ENCODE results near the gene CEP131. TPM values are rescaled to one million over a fixed set of nuclear protein-coding genes. Genes with fewer than 3 reads are reported as not detected.

CEP131 gene
- total and polyA plus RNA-seq, 7 donors: 1.8 to 11.6 (median 5.0) TPM

DNA sequence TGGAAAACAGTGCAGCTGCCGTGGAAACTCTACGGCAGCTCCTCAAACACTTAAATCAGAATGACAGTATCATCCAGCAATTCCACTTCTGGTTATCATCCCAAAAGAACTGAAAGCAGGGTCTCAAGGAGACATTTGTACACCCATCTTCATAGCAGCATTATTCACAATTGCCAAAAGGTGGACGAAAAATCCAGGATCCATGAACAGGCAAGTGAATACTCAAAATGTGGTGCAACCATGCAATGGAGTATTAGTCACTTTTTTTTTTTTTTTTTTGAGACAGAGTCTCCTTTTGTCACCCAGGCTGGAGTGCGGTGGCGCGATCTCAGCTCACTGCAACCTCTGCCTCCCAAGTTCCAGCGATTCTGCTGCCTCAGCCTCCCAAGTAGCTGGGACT is 46.1 kb downstream of the CEP131 start:
- DNase-seq: no peak
- Histone ChIP-seq H3K27ac (no peak overlapping the region), H3K27me3 (peaks cover 0 to 7% (median 0%) of the 10 kb centered on the region in 3 donors), H3K4me1 (no peaks in the 10 kb centered on the region), H3K36me3 (no peaks in the 10 kb centered on the region), H3K9me3 (peaks cover 0 to 3% (median 0%) of the 10 kb centered on the region in 4 donors), H3K4me3 (no peak overlapping the region)
- no peak for TF ChIP-seq POLR2AphosphoS5 (IDR thresholded peaks at IDR 0.05)
- TF ChIP-seq POLR2A (IDR thresholded peaks at IDR 0.05): no peak
- no peak for TF ChIP-seq EP300 (IDR thresholded peaks at IDR 0.05)
- no peak for TF ChIP-seq CTCF (IDR thresholded peaks at IDR 0.05)
- WGBS, 2 donors: 92 to 99% methylated on average over 7 of the region's 7 CpGs
- intact Hi-C loops (cut with DNase I): no loop called here

DNA sequence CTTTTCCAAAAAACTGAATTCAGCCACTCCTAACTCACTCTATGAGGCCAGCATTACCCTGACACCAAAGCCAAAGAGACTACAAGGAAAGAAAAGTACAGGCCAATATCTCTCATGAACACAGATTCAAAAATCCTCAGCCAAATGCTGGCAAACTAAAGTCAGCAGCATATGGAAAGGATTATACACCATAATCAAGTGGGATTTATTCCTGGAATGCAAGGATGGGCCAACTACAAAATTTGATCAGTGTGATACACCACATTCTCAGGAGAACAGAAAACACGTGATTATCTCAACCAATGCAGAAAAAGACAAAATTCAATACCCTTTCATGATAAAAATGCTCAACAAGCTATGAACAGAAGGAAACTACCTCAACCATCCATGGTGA is 49.0 kb downstream of the CEP131 start:
- Histone ChIP-seq H3K27ac (no peak overlapping the region), H3K36me3 (no peaks in the 10 kb centered on the region), H3K9me3 (peaks cover 0 to 3% (median 0%) of the 10 kb centered on the region in 4 donors), H3K4me3 (no peak overlapping the region), H3K27me3 (no peaks in the 10 kb centered on the region), H3K4me1 (no peaks in the 10 kb centered on the region)
- no peak for DNase-seq
- intact Hi-C loops (cut with DNase I): no loop called here
- 80 to 89% methylated on average over 1 of the region's 1 CpG for WGBS, 2 donors
- TF ChIP-seq POLR2A (IDR thresholded peaks at IDR 0.05): no peak
- TF ChIP-seq POLR2AphosphoS5 (IDR thresholded peaks at IDR 0.05): no peak
- TF ChIP-seq EP300 (IDR thresholded peaks at IDR 0.05): no peak
- no peak for TF ChIP-seq CTCF (IDR thresholded peaks at IDR 0.05)

DNA sequence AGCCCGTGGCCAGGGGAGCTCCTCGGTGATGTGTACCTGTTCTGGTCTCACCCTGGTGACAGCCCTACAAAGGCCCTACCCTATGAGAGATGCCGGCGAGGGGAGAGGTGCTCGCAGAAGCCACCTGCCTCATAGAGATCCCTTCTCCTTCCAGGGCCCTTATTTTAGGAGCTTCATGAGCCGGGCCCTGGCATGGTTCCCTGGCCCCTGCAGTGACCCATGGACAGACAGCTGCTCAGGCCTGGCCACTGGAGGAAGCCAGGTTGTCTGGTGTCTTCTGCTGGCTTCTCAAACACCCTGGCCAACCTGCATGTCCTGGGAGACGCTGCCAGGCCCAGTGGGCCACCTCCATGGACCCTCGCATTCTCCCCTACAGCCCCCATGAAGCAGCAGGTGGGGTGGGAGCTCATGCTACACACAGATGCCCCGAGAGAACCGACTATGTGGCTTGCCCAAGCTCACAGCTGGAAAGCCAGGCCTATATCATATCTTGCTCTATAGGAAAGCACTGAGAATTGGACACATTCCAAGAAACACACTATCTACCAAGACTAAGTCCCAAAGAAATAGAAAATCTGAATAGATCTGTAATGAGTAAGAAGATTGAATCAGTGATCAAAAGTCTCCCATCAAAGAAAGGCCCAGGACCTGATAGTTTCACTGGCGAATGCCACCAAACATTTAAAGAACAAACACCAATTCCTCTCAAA is 49.6 kb downstream of the CEP131 start:
- Histone ChIP-seq H3K36me3 (no peaks in the 10 kb centered on the region), H3K4me3 (no peak overlapping the region), H3K27ac (no peak overlapping the region), H3K4me1 (no peaks in the 10 kb centered on the region), H3K27me3 (peaks cover 0 to 5% (median 0%) of the 10 kb centered on the region in 3 donors), H3K9me3 (peaks cover 0 to 3% (median 0%) of the 10 kb centered on the region in 4 donors)
- DNase-seq: no peak
- no peak for TF ChIP-seq POLR2AphosphoS5 (IDR thresholded peaks at IDR 0.05)
- TF ChIP-seq EP300 (IDR thresholded peaks at IDR 0.05): no peak
- no peak for TF ChIP-seq CTCF (IDR thresholded peaks at IDR 0.05)
- no peak for TF ChIP-seq POLR2A (IDR thresholded peaks at IDR 0.05)
- WGBS, 2 donors: 90 to 92% methylated on average over 11 of the region's 11 CpGs
- intact Hi-C loops (cut with DNase I): no loop called here

- no peaks in the 10 kb centered on the region for H3K4me1 ChIP-seq
- no peak overlapping the region for H3K4me3 ChIP-seq
- TF ChIP-seq POLR2A (IDR thresholded peaks at IDR 0.05) (no peak), CTCF (IDR thresholded peaks at IDR 0.05) (no peak), EP300 (IDR thresholded peaks at IDR 0.05) (no peak), POLR2AphosphoS5 (IDR thresholded peaks at IDR 0.05) (no peak)
- H3K27me3 ChIP-seq: peaks cover 0 to 17% (median 10%) of the 10 kb centered on the region in 3 donors
- peaks cover 0 to 3% (median 0%) of the 10 kb centered on the region in 4 donors for H3K9me3 ChIP-seq
- H3K36me3 ChIP-seq: no peaks in the 10 kb centered on the region
- 37 to 65% methylated on average over 8 of the region's 8 CpGs for WGBS, 2 donors
- intact Hi-C loops (cut with DNase I): no loop called here
- H3K27ac ChIP-seq: no peak overlapping the region
- no peak for DNase-seq
Measured at GRCh38 chr17:81171941-81172340, 50.8 kb downstream of the CEP131 start.

Measured in sigmoid colon (tissue), 7 donors.